Bronchial epithelial cell (primary cell): Measurements from ENCODE around the gene CDCA7. TPM values are rescaled to one million over a fixed set of nuclear protein-coding genes. Genes with fewer than 3 reads are reported as not detected.
"Not testable (repeated sequence)": the region's sequence is repeated elsewhere in the genome, so short reads cannot be mapped to it uniquely, and the experiment has no call there.

Experiments
- DNase-seq: peaks from one replicate; pipeline ENCODE4 v3.0.0-alpha.2; 2010; ENCODE audit warnings: low read depth
- FAIRE-seq: peaks from 2 replicates; lab custom pipeline; 2011; peaks lifted over from hg19 to GRCh38; lab: Jason Lieb, UNC
- H3K27me3 ChIP-seq: 2 replicates; pipeline ENCODE4 v1.5.1; 2011; ENCODE audit warnings: low read length; ENCODE audit not compliant: control insufficient read depth, insufficient read depth
- H3K36me3 ChIP-seq: 2 replicates; pipeline ENCODE4 v1.5.1; 2011; ENCODE audit warnings: low read length; ENCODE audit not compliant: control insufficient read depth, insufficient read depth
- H3K4me3 ChIP-seq: 2 replicates; pipeline ENCODE4 v1.5.1; 2011; ENCODE audit warnings: mild to moderate bottlenecking, low read depth, low read length, control low read depth
- CTCF ChIP-seq: IDR thresholded peaks from 2 replicates; pipeline ENCODE4 v1.5.1; 2011; ENCODE audit warnings: mild to moderate bottlenecking, moderate library complexity, low read length, control low read depth, inconsistent platforms; ENCODE audit not compliant: insufficient read depth, severe bottlenecking
- total RNA-seq: library from RNA; depleted of rRNA; stranded (reverse); fragments of >200 nt; gene quantifications from 2 replicates; pipeline ENCODE4 v1.2.1, GENCODE V29; 2014

CDCA7 gene
- 1.4 and 2.4 TPM in 2 replicates for total RNA-seq

DNA sequence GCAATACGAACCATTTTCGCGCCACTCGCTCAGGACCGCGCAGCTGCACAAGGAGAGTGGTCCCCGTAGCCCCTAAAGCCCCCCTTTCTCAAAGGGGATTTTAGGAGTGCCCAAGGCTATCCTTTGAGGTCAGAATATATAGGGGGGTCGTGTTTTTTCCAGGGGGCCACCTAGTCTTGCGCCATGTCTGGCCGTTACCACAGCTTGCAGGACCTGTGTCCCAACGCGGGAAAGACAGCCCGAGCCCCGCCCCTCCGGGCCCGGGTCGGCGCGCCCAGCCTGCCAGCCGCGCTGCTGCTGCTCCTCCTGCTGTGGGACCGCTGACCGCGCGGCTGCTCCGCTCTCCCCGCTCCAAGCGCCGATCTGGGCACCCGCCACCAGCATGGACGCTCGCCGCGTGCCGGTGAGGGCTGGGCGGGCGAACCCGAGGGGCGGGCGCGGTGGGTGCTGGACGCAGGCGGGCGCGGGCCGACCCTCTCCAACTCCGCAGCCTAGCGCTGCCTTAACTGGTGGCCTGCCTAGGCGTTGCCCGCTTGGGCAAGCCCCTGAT, at the start of gene CDCA7:
CDCA7 (plus strand) TSS at position 291 of the 550 bp plus-strand sequence; CDS start at position 383, 92 bp downstream.
- TF ChIP-seq CTCF: no peak
- FAIRE-seq: no peak
- H3K4me3 ChIP-seq: peak within 1 kb of the TSS; percentile 61
- DNase-seq: peak; percentile 33
- H3K36me3 ChIP-seq: no peaks in the 10 kb centered on the region
- no peaks in the 10 kb centered on the region for H3K27me3 ChIP-seq

DNA sequence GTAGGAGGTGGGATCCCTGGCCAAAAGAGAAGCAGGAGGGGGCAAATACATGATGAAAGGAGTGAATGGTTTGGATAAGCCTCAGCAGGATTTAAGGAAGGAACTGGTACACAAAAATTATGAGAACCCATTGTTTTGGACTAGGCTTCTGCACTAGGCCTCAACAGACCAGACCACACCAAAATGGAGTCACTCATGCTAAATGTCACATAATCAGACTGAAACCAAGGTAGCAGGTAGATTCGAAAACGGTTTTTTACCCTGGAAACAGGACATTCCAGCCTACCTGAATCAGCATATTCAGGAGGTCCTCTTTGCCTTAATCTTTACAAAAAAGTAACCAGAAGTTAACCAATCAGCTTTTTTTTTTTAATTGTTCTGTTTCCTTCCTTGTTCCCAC, 49.4 kb upstream of the CDCA7 start:
- no peak for TF ChIP-seq CTCF
- Histone ChIP-seq H3K36me3 (no peaks in the 10 kb centered on the region), H3K27me3 (no peaks in the 10 kb centered on the region), H3K4me3 (no peak overlapping the region)
- DNase-seq (no peak), FAIRE-seq (no peak)

- no peak overlapping the region for H3K4me3 ChIP-seq
- no peak for TF ChIP-seq CTCF
- no peak for DNase-seq
- H3K36me3 ChIP-seq: no peaks in the 10 kb centered on the region
- H3K27me3 ChIP-seq: no peaks in the 10 kb centered on the region
- FAIRE-seq: no peak
These were observed 47.4 kb upstream of the CDCA7 start for GRCh38 chr2:173307293-173307692.

- DNase-seq, FAIRE-seq, H3K36me3 ChIP-seq, H3K27me3 ChIP-seq, H3K4me3 ChIP-seq: not testable (repeated sequence)
These were observed 45.3 kb upstream of the CDCA7 start for GRCh38 chr2:173309370-173309769.

- Histone ChIP-seq H3K4me3 (no peak overlapping the region), H3K27me3 (no peaks in the 10 kb centered on the region), H3K36me3 (no peaks in the 10 kb centered on the region)
- FAIRE-seq: no peak
- DNase-seq: no peak
- no peak for TF ChIP-seq CTCF
These were observed 42.6 kb upstream of the CDCA7 start for GRCh38 chr2:173311844-173312606.

- FAIRE-seq (no peak), DNase-seq (no peak)
- TF ChIP-seq CTCF: no peak
- H3K4me3 ChIP-seq: no peak overlapping the region
- no peaks in the 10 kb centered on the region for H3K36me3 ChIP-seq
- H3K27me3 ChIP-seq: no peaks in the 10 kb centered on the region
These were observed 31.3 kb upstream of the CDCA7 start for GRCh38 chr2:173323371-173323770.
